ENCODE data around the gene ST14.

The ST14 gene

GRCh38 chr11:130159657-130160497 lies at the start of gene ST14:
ST14 (plus strand) TSS chr11:130159782; CDS start chr11:130159980, 198 bp downstream.
- no peak for DNase-seq (ENCODE audit: low read depth)

DNA sequence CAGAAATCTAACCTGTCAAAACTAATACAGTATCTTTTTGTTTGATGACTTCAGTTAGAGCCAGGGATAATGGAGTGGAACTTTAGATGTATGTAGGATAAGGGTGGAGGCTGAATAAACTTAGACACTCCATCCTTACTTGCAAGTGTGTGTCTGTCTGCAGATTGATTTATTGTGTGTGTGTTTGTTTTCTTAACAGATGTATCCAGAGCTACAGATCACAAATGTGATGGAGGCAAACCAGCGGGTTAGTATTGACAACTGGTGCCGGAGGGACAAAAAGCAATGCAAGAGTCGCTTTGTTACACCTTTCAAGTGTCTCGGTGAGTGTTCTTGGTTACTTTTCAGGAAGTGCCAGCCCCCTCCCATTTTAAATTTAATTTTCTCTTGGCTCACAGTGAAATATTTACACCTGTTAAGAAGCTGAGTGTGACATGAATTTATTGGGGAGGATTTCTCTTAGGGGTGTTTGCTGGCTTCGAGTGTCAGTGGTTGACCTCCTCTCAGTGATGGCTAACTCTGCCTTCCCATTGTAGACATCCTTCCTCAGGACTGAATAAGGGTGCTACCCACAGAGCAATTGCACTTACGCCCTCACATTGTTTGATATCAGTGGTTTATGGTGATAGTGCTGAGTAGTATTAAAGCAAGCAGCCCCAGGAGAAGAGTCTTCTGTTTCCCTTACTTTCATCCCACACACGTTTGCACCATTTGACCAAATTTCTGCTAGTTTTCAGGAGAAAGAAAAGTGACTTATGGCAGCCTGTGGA lies 49.1 kb upstream of the ST14 start:
- no peak for TF ChIP-seq CTCF (IDR thresholded peaks at IDR 0.05; ENCODE audit: control insufficient read depth, insufficient read depth, low read depth, low read length, missing control alignments)
- DNase-seq (ENCODE audit: low read depth) = no peak
- H3K4me3 ChIP-seq (ENCODE audit: control insufficient read depth, low read depth, low read length) = no peak overlapping the region

More at GRCh38 chr11:130159657-130160497, at the start of gene ST14:
- no peak for TF ChIP-seq CTCF (IDR thresholded peaks at IDR 0.05; ENCODE audit: control insufficient read depth, insufficient read depth, low read depth, low read length, missing control alignments)
- H3K4me3 ChIP-seq (ENCODE audit: control insufficient read depth, low read depth, low read length) = no peak within 1 kb of the TSS

GRCh38 chr11:130112071-130112830 lies 47.3 kb upstream of the ST14 start:
- TF ChIP-seq CTCF (IDR thresholded peaks at IDR 0.05; ENCODE audit: control insufficient read depth, insufficient read depth, low read depth, low read length, missing control alignments) = no peak
- no peak for DNase-seq (ENCODE audit: low read depth)
- no peak overlapping the region for H3K4me3 ChIP-seq (ENCODE audit: control insufficient read depth, low read depth, low read length)

DNA sequence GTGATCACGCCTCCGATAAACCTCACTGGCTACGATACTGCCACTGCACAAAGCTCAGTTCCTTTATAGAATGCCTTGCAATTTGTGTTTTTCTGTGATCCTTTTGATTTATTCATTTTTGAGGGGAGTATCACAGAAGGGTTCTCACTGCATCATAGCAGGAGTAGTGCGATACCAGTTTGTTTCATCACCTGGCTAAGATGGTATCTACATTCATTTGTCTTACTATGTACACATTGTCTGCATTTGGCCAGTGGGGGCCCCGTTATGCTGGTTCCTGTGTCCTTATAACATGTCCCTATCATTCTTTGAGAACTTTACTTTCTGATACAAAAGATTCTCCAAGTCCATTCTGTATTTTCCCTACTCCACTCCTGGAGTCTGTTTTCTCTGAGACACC lies 45.3 kb upstream of the ST14 start:
- TF ChIP-seq CTCF (IDR thresholded peaks at IDR 0.05; ENCODE audit: control insufficient read depth, insufficient read depth, low read depth, low read length, missing control alignments) = no peak
- no peak overlapping the region for H3K4me3 ChIP-seq (ENCODE audit: control insufficient read depth, low read depth, low read length)
- DNase-seq (ENCODE audit: low read depth) = no peak

GRCh38 chr11:130114726-130115125 lies 44.9 kb upstream of the ST14 start:
- no peak for DNase-seq (ENCODE audit: low read depth)
- no peak overlapping the region for H3K4me3 ChIP-seq (ENCODE audit: control insufficient read depth, low read depth, low read length)

More at GRCh38 chr11:130114726-130115125, 44.9 kb upstream of the ST14 start:
- TF ChIP-seq CTCF (IDR thresholded peaks at IDR 0.05; ENCODE audit: control insufficient read depth, insufficient read depth, low read depth, low read length, missing control alignments) = no peak

All from AG09309 (cell line).